Lung microvascular endothelial cell (primary cell): Measurements from ENCODE around the gene ELP6. TPM values are rescaled to one million over a fixed set of nuclear protein-coding genes. Genes with fewer than 3 reads are reported as not detected.
A peak's percentile ranks its signal among the peaks of the same experiment; 100 is the strongest.
"Not testable (repeated sequence)": the region's sequence is repeated elsewhere in the genome, so short reads cannot be mapped to it uniquely, and the experiment has no call there.

Experiments used
- DNase-seq, 2 donors: peaks; one replicate each; pipeline versions ENCODE4 v3.0.0 to v3.0.0-alpha.2; 2010; ENCODE audit warnings: low read depth in 2 of 2
- total RNA-seq: library from RNA; depleted of rRNA; stranded (reverse); fragments of >200 nt; gene quantifications from 2 replicates; pipeline ENCODE4 v1.2.1, GENCODE V29; 2014

ELP6 gene
- total RNA-seq, 1 donor from 2014 or later: 31.2 TPM

DNA sequence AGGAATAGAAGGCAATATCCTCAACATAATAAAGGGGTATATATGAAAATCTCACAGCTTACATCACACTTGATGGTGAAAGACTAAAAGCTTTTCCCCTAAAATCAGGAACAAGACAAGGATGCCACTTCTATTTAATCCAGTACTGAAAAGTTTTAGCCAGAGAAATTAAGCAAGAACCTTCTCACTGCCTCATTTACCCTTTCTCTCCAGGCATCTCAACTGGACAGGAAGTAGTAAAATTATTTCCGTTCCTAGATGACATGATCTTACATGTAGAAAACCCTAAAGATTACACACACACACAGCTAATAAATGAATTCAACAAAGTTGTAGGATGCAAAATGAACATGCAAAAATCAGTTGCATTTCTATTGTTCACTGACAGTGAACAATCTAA is 48.9 kb downstream of the ELP6 start:
- DNase-seq: peak in 1 of 2 donors; percentile 24

DNA sequence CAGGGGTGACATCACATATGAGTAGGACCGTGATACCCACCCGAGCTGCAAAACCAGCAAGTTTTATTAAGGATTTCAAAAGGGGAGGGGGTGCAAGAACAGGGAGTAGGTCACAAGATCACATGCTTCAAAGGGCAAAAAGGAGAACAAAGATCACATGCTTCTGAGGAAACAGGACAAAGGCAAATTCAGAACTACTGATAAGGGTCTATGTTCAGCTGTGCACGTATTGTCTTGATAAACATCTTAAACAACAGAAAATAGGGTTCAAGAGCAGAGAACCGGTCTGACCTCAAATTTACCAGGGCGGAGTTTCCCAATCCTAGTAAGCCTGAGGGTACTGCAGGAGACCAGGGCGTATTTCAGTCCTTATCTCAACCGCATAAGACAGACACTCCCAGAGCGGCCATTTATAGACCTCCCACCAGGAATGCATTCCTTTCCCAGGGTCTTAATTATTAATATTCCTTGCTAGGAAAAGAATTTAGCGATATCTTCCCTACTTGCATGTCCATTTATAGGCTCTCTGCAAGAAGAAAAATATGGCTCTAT is 53.9 kb downstream of the ELP6 start:
- DNase-seq: not testable (repeated sequence)

DNA sequence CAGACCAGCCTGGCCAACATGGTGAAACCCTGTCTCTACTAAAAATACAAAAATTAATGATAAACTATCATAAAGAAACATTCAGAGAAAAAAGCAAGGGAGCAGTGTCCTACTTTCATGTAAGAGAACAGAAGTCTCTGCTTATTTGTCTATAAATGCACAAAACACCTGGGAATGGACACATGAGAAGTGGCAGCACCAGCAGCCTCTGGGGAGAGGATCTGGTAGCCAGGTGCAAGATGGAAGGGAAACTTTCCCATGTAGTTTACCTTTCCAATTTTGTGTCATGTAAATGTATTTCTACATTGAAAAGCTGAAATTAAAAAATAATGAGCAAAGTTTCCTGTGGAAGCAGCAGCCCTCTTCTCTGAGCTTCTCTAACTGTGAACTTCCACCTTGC is 56.5 kb downstream of the ELP6 start:
- DNase-seq: no peak

DNA sequence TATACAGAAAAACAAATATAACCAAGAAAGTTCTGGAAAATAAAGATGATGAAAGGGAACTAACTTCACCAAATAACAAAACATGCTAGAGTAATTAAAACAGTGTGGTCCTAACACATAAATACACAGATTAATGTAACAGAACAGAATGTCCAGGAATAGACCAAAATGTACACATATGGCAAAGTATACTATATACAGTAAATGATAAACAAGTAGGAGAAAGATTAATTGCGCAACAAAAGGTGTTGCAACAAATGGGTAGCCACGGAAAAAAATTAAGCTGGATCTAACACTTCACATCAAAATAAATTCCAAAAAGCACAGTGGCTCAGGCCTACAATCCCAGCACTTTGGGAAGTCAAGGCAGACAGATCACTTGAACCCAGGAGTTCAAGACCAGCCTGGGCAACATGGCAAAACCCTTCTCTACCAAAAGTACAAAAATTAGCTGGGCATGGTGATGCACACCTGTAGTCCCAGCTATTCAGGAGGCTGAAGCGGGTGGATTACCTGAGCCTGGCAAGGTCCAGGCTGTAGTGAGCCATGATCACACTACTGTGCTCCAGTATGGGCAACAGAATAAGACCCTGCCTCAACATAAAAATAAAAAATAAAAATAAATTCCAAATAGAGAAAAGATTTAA is 57.6 kb downstream of the ELP6 start:
- DNase-seq: no peak

DNA sequence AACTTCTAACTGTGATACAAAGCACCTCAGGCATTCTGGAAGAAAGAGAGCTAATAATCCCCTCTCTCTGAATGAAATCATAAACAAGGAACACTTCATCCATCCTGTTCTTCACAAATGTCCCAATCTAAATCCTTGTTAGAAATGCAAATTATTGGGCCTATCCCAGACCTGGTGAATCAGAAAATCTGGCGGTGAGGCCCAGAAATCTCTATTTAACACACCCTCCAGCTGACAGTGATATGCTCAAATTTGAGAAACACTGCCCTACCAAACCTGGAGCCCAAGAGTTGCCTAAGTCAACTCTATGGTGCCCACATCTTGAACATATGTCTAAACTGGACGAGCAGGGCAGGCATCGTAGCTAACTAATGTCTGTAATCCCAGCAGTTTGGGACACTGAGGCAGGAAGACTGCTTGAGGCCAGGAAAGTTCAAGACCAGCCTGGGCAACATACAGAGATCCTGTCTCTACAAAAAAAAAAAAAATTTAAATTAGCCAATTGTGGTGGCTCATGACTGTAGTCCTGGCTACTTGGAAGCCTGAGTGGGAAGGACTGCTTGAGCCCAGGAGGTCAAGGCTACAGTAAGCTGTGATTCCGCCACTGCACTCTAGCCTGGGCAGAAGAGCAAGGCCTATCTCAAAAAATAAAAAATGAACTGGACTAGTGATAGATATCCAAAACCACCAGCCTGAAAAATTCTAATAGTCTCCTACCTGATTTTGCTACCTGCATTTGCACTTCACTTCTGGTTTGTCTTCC is 60.9 kb downstream of the ELP6 start:
- no peak for DNase-seq

Other genes with a start within 250 kb of the ELP6 start
- gene KIF9, start 230.9 kb downstream of the ELP6 start, total RNA-seq: 6.1 and 7.1 TPM in 2 replicates
- 14.9 and 15.5 TPM in 2 replicates for gene KLHL18, start 230.8 kb downstream of the ELP6 start, total RNA-seq
- 10.5 and 14.1 TPM in 2 replicates for gene PTPN23, start 132.7 kb downstream of the ELP6 start, total RNA-seq
- gene SCAP, start 37.8 kb downstream of the ELP6 start, total RNA-seq: 34.9 and 70.4 TPM in 2 replicates
- gene CSPG5, start 65.2 kb upstream of the ELP6 start, total RNA-seq: under 0.01 and 0.40 TPM in 2 replicates